BJ (cell line): ENCODE measurements around the gene SPTAN1. TPM values are rescaled to one million over a fixed set of nuclear protein-coding genes. Genes with fewer than 3 reads are reported as not detected.

Experiments used
- CTCF ChIA-PET: fragments of 350-600 bp; formaldehyde crosslinking; extraction: SDS; loops from one replicate; lab custom pipeline; 2021; ENCODE audit warnings: antibody characterized with exemption, inconsistent platforms; lab: Yijun Ruan, JAX
- POLR2A ChIA-PET: fragments of 300-600 bp; sonication (Branson Sonifier 250); formaldehyde crosslinking; extraction: SDS; loops from one replicate; lab custom pipeline; 2021; ENCODE audit warnings: antibody characterized with exemption; lab: Charles Lee
- DNase-seq: peaks from one replicate; pipeline ENCODE4 v3.0.0-alpha.2; 2011; ENCODE audit warnings: low read depth
- H3K27me3 ChIP-seq: 2 replicates; pipeline ENCODE4 v1.6.0; 2011; ENCODE audit warnings: low read length; ENCODE audit not compliant: control insufficient read depth, insufficient read depth
- H3K36me3 ChIP-seq: 2 replicates; pipeline ENCODE4 v1.5.1; 2011; ENCODE audit warnings: low read length; ENCODE audit not compliant: control insufficient read depth, insufficient read depth
- H3K4me3 ChIP-seq: 2 replicates; pipeline ENCODE4 v1.5.1; 2011; ENCODE audit warnings: low read depth, mild to moderate bottlenecking, control low read depth, low read length
- polyA plus RNA-seq: library from polyadenylated mRNA; depleted of rRNA; stranded (reverse); fragments of >200 nt; gene quantifications from 2 replicates; pipeline ENCODE4 v1.2.3, GENCODE V29; 2011
- TF ChIP-seq, protein P1 (sequence below): IDR thresholded peaks from 2 replicates; pipeline ENCODE4 v1.5.1; 2011; ENCODE audit warnings: low read depth, mild to moderate bottlenecking, control low read depth, inconsistent platforms, low read length, moderate library complexity; ENCODE audit not compliant: insufficient read depth

The SPTAN1 gene
- polyA plus RNA-seq, 1 experiment = 317 TPM

DNA sequence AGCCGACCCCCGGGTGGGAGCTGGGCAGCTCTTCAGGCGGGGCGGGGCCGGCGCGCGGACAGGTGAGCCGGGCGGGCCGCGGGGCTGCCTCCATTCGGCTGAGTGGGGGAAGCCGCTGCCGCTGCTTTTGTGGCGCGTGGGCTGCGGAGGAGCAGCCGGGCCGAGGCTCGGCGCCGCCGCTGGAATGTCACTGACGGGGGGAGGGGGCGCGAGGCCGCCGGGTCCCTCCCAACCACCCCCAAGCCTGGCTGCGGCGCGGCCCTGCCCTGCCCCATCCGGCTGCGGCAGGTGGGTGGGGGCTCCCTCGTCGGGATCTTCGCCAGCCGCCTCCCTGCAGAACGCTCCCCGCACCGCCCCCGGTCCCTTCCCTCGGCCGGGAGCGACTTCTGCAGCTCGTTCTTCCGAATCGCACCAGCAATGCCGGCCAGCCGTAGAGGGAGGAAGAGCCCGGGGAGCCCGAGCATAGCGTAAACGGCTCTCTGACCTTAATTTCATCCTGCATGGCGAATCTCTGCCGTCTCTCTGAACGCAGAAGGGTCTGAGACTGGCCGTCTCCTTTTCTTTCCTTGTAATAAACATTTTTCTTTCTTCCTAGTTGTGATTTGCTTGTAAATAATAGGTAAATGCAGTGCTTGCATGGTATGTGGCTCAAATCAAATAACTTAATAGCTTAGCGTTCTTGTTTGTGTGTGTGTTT lies 505 bp downstream of the SPTAN1 start:
- Histone ChIP-seq H3K36me3 (no peaks in the 10 kb centered on the region), H3K27me3 (no peaks in the 10 kb centered on the region), H3K4me3 (peak overlapping the region; percentile 92)
- ChIA-PET POLR2A (interaction anchor here (1.1 kb wide), 1 partner anchor 48 kb away, joined by 3 read pairs; the partner anchor contains the start of gene GLE1), CTCF (interaction anchor here (1.0 to 1.4 kb wide), 3 partner anchors 14 to 132 kb away, joined by 3 to 4 read pairs (median 3); partner anchors contain the start of gene CERCAM)
- DNase-seq = no peak
- TF ChIP-seq, protein P1, sequence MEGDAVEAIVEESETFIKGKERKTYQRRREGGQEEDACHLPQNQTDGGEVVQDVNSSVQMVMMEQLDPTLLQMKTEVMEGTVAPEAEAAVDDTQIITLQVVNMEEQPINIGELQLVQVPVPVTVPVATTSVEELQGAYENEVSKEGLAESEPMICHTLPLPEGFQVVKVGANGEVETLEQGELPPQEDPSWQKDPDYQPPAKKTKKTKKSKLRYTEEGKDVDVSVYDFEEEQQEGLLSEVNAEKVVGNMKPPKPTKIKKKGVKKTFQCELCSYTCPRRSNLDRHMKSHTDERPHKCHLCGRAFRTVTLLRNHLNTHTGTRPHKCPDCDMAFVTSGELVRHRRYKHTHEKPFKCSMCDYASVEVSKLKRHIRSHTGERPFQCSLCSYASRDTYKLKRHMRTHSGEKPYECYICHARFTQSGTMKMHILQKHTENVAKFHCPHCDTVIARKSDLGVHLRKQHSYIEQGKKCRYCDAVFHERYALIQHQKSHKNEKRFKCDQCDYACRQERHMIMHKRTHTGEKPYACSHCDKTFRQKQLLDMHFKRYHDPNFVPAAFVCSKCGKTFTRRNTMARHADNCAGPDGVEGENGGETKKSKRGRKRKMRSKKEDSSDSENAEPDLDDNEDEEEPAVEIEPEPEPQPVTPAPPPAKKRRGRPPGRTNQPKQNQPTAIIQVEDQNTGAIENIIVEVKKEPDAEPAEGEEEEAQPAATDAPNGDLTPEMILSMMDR = no peak

DNA sequence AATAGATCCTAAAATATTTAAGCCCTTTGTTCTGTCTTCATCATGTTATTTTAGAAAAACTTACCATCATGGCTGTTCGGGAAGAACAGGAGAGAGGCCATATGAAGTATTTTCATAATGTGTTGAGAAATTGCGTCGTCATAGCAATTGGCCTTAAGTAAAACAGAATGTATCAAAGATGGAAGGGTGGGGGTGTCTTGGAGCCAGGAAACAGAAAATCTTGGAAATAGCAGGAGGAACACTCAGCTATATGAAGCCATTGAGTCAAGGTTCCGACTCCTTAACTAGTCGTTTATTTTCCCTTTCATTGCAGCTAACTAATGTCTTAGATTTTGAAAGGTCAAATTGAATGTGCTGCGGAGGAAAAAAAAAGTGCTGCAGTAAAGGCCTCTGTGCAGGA lies 1.3 kb downstream of the SPTAN1 start:
- ChIA-PET CTCF (interaction anchor here (1.0 to 1.7 kb wide), 3 partner anchors 14 to 115 kb away, joined by 3 to 7 read pairs (median 4); no protein-coding TSS in a partner anchor), POLR2A (interaction anchor here (0.7 kb wide), 1 partner anchor 101 kb away, joined by 6 read pairs; no protein-coding TSS in a partner anchor)
- TF ChIP-seq, protein P1 = no peak

DNA sequence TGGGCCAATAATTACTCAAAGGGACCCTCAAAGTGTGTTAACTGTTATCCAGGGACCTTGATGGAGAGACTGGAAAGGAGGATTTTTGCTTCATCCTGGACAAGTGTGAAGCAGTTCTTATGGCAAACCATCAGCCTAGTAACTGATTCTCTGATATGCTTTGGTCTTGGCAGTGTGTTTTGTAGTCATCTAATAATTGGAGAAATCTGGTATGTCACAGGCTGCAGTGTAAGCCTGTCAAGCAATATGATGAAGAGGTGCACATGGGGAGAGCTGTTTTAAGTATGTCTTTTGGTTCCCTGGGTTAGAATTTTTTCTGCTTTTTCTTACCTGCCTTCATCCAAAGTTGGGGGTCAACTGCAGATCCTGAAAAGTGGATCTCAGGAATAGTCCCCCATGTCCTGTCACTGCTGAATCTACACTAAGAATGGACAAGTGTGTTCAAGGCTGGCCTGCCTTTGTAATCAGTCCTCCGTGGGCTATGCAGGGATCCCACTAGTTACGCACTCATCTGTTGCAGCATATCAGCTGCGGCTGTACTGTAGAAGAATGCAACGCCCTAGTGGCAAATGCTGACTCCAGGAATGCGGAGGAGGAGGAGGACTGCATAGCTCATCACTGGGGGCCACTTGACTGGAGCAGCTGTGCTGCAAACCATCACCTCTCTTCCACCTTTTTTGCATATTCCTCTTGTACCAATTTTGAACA lies 1.9 kb downstream of the SPTAN1 start:
- ChIA-PET CTCF (interaction anchor here (0.9 to 1.7 kb wide), 2 partner anchors 81 to 116 kb away, joined by 3 to 7 read pairs; no protein-coding TSS in a partner anchor), POLR2A (no interaction called here)
- H3K36me3 ChIP-seq = no peaks in the 10 kb centered on the region
- H3K27me3 ChIP-seq = no peaks in the 10 kb centered on the region
- TF ChIP-seq, protein P1 = peak; percentile 11; the same call in 1 of the 2 replicates
- peak; percentile 43 for DNase-seq
- peak overlapping the region; percentile 92 for H3K4me3 ChIP-seq

More for the DNA sequence above, 1.3 kb downstream of the SPTAN1 start:
- no peaks in the 10 kb centered on the region for H3K36me3 ChIP-seq
- no peaks in the 10 kb centered on the region for H3K27me3 ChIP-seq
- no peak for DNase-seq
- H3K4me3 ChIP-seq = peak overlapping the region; percentile 92

DNA sequence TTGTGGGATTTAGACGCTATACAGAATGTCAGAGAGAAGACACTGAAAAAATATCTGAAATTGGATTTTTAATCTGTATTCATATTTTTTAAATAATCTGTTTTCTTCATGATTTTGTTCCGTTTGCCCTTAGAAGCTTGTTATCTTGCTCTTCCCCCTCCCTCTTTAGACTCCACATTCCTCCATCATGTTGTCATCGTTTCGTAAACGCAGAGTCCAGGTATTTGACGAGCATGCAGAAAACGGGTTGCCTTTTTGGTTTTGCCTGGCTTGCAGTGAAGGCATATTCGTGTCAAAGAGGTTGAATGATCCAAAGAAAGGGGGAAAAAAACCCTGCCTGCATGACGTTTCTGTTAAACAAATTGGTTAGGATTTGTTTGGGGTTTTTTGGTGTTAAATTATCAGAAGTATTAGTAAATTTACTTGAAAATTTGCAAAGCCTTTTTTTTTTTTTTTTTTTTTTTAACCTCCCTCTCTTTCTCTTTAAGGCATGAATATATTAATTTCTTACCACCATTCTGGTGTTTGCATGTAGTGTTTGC lies 2.9 kb downstream of the SPTAN1 start:
- no peak for DNase-seq
- POLR2A ChIA-PET = no interaction called here
- Histone ChIP-seq H3K4me3 (peak overlapping the region; percentile 8; the same call in 1 of the 2 replicates), H3K36me3 (no peaks in the 10 kb centered on the region), H3K27me3 (no peaks in the 10 kb centered on the region)
- TF ChIP-seq, protein P1 = no peak
- CTCF ChIA-PET = interaction anchor here (0.9 to 1.7 kb wide), 2 partner anchors 80 to 117 kb away, joined by 3 to 7 read pairs; no protein-coding TSS in a partner anchor
